Endothelial cell of umbilical vein (primary cell): ENCODE measurements around the gene ZNF565.

Source experiments
- CTCF ChIP-seq, 2 donors: IDR thresholded peaks; 1 replicate in 1 of 2; 2 replicates in 1 of 2; pipeline ENCODE4 v1.5.1; 2011; ENCODE audit warnings: low read length in 2 of 2, mild to moderate bottlenecking in 2 of 2, moderate library complexity in 2 of 2, control low read depth in 1 of 2, inconsistent platforms in 1 of 2, low read depth in 1 of 2; ENCODE audit not compliant: insufficient read depth in 1 of 2; ENCODE audit errors: extremely low read depth in 1 of 2
- EZH2 ChIP-seq: IDR thresholded peaks from 2 replicates; pipeline ENCODE4 v1.6.1; 2012; ENCODE audit warnings: borderline replicate concordance, low read depth, mild to moderate bottlenecking, moderate library complexity, low read length, inconsistent platforms; ENCODE audit not compliant: severe bottlenecking
- MAX ChIP-seq: IDR thresholded peaks from 2 replicates; pipeline ENCODE4 v1.6.1; 2011; ENCODE audit not compliant: insufficient read depth, insufficient read length
- POLR2A ChIP-seq: IDR thresholded peaks from 2 replicates; pipeline ENCODE4 v1.6.1; 2012; ENCODE audit warnings: low read depth, mild to moderate bottlenecking, control low read depth, low read length
- POLR2AphosphoS5 ChIP-seq: IDR thresholded peaks from 2 replicates; pipeline ENCODE4 v1.6.1; 2012; ENCODE audit warnings: low read depth, mild to moderate bottlenecking, control low read depth, low read length, moderate library complexity; ENCODE audit not compliant: insufficient read depth

DNA sequence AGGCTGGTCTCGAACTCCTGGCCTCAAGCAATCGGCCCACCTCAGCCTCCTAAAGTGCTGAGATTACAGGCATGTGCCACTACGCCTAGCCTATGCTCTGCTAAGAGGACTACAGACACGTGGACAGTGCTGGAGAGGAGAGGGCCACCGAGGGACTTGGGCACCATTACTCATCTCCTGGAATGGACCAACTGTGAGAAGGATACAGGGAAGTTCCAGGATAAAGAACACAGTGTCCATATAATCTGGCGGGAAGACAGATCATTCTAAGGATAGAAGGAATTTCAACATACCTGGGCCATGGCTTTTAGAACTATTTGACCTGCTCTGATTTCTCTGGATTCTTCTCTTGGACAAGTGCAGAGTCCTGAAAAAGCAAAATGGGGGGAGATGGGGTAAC, 12.8 kb downstream of the ZNF565 start:
- TF ChIP-seq POLR2A (no peak), POLR2AphosphoS5 (no peak), CTCF (IDR thresholded peaks at IDR 0.05; ENCODE audit: extremely low read depth in 1 of 2, insufficient read depth in 1 of 2, low read depth in 1 of 2, low read length in 2 of 2) (no peak), EZH2 (no peak), MAX (no peak)
